ENCODE data around the gene PRAMEF17.
A peak's percentile ranks its signal among the peaks of the same experiment; 100 is the strongest.
"Not testable (repeated sequence)": the region's sequence is repeated elsewhere in the genome, so short reads cannot be mapped to it uniquely, and the experiment has no call there.

Gene PRAMEF17, protein sequence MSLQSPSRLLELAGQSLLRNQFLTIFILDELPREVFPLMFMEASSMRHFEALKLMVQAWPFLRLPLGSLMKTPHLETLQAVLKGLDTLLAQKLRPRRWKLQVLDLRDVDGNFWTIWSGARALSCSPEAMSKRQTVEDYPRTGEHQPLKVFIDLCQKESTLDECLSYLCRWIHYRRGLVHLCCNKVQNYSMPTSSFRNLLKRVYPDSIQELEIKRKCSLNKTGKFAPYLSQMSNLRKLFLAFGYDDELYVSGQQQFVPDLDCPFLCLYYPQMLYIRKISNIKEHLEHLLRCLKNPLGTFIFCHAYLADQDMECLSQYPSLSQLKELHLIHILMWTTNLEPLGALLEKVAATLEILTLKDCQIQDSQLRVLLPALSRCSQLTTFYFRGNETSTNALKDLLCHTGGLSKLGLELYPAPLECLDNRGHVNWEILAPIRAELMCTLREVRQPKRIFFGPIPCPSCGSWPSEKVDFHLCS

DNA sequence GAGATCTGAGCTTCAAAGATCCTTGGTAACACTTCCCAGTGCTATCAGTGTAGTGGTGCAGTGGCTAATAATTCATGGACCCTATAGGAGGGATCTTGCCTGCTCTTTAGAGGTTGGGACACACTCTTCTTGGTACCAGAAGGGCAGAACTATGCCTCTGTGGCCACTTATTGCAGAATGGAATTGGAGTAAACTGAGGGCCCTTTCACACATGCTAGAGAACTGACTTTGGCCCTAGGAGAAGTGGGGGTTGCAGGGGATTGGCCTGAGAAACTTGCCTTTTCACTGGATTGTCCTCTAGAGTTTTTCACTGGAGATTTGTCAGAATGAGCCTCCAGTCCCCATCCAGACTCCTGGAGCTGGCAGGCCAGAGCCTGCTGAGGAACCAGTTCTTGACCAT is at the start of gene PRAMEF17:
PRAMEF17 (plus strand) TSS at position 301 of the 400 bp plus-strand sequence; CDS start at position 327, 26 bp downstream.
- not testable (repeated sequence) for DNase-seq (ENCODE audit: low spot score in 2 of 2); ATAC-seq; H3K36me3 Mint-ChIP-seq; H3K27ac Mint-ChIP-seq; H3K4me3 Mint-ChIP-seq; H3K4me1 Mint-ChIP-seq; H3K9me3 Mint-ChIP-seq

GRCh38 chr1:13342496-13342895 is 46.9 kb upstream of the PRAMEF17 start:
- H3K9me3 Mint-ChIP-seq; DNase-seq (ENCODE audit: low spot score in 2 of 2); H3K4me1 Mint-ChIP-seq; H3K36me3 Mint-ChIP-seq; H3K4me3 Mint-ChIP-seq; H3K27ac Mint-ChIP-seq; ATAC-seq: not testable (repeated sequence)

DNA sequence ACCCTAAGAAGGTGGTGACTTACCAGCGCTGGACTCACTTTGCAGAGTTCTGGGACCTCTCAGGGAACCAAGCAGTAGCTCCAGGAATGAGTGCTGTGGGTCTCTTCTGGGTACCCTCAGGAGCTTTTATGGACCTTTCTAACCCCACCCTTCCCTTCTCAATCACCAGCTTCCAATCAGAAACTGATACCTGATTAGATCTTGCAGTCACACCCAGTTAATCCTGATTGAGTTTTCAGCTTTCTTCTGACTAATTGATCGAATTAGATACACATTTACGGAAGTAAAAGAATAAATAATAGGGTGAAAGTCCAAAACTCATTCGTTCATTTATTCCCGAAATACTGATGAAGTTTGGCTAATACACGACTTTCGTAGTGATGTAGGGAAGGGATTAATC is 42.4 kb upstream of the PRAMEF17 start, which contains the start of gene PRAMEF14:
PRAMEF14 (minus strand) TSS at position 101 of the 400 bp plus-strand sequence. CDS start 1,820 bp downstream, outside the sequence.
- not testable (repeated sequence) for H3K9me3 Mint-ChIP-seq; H3K4me3 Mint-ChIP-seq; DNase-seq (ENCODE audit: low spot score in 2 of 2); H3K4me1 Mint-ChIP-seq; H3K27ac Mint-ChIP-seq; H3K36me3 Mint-ChIP-seq; ATAC-seq

GRCh38 chr1:13353476-13353875 is 36.0 kb upstream of the PRAMEF17 start:
- DNase-seq (ENCODE audit: low spot score in 2 of 2); H3K27ac Mint-ChIP-seq; H3K4me1 Mint-ChIP-seq; H3K36me3 Mint-ChIP-seq; H3K9me3 Mint-ChIP-seq; ATAC-seq; H3K4me3 Mint-ChIP-seq: not testable (repeated sequence)

DNA sequence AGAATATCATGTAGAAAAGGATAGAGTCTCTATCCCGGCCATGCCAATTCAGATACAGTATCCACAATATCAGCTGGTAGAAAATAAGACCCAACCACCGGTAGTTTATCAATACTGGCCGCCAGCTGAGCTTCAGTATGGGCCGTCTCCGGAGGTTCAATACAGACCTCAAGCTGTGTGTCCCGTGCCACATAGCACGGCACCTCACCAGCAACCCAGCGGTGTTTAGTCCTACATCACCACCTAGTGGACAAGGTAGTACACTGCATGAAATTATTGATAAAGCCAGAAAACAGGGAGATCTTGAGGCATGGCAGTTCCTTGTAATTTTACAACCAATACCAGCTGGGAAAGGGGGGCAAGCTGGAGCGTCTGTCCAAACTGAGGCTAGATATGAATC is 35.0 kb upstream of the PRAMEF17 start:
- not testable (repeated sequence) for H3K27ac Mint-ChIP-seq; DNase-seq (ENCODE audit: low spot score in 2 of 2); H3K4me1 Mint-ChIP-seq; H3K36me3 Mint-ChIP-seq; ATAC-seq; H3K4me3 Mint-ChIP-seq; H3K9me3 Mint-ChIP-seq

DNA sequence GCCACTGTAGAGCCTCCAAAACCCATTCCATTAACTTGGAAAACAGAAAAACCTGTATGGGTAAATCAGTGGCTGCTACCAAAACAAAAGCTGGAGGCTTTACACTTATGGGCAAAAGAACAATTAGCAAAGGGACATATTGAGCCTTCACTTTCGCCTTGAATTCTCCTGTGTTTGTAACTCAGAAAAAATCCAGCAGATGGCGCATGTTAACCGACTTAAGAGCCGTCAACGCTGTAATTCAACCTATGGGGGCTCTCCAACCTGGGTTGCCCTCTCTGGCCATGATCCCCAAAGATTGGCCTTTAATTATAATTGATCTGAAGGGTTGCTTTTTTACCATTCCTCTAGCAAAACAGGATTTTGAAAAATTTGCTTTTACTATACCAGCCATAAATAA is 32.7 kb upstream of the PRAMEF17 start:
- not testable (repeated sequence) for H3K4me1 Mint-ChIP-seq, H3K4me3 Mint-ChIP-seq, ATAC-seq

GRCh38 chr1:13362364-13362763 is 27.1 kb upstream of the PRAMEF17 start:
- H3K27ac Mint-ChIP-seq; H3K9me3 Mint-ChIP-seq; H3K4me3 Mint-ChIP-seq; DNase-seq (ENCODE audit: low spot score in 2 of 2); H3K36me3 Mint-ChIP-seq; H3K4me1 Mint-ChIP-seq; ATAC-seq: not testable (repeated sequence)

More for the DNA sequence above, 32.7 kb upstream of the PRAMEF17 start:
- H3K27ac Mint-ChIP-seq, H3K9me3 Mint-ChIP-seq, H3K36me3 Mint-ChIP-seq: not testable (repeated sequence)
- peak; percentile 5 to 55 for DNase-seq (ENCODE audit: low spot score in 2 of 2)

- ATAC-seq, H3K9me3 Mint-ChIP-seq: not testable (repeated sequence)
Measured at GRCh38 chr1:13364928-13365327, 24.5 kb upstream of the PRAMEF17 start.

DNA sequence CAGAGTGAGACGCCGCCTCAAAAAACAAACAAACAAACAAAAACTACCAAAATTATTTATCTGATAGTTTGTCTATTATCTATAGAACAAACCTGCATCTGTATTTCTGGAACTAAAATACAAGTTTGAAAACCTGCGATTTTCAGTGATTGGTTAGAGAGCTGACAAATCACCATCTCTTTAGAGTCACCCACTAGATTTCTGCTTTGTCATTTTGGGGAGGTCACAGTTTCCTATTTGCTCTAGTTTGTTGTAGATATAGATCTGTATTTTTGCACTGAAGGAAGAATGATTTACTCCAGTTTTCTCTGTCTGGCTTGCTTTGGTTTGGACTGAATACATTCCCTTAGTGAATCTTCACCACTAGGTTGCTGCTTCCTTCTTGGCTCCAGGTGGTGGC is 22.9 kb upstream of the PRAMEF17 start:
- not testable (repeated sequence) for ATAC-seq; H3K27ac Mint-ChIP-seq; H3K36me3 Mint-ChIP-seq; H3K4me1 Mint-ChIP-seq; H3K4me3 Mint-ChIP-seq; DNase-seq (ENCODE audit: low spot score in 2 of 2); H3K9me3 Mint-ChIP-seq

More at GRCh38 chr1:13364928-13365327, 24.5 kb upstream of the PRAMEF17 start:
- H3K27ac Mint-ChIP-seq; H3K36me3 Mint-ChIP-seq; H3K4me1 Mint-ChIP-seq; DNase-seq (ENCODE audit: low spot score in 2 of 2); H3K4me3 Mint-ChIP-seq: not testable (repeated sequence)

DNA sequence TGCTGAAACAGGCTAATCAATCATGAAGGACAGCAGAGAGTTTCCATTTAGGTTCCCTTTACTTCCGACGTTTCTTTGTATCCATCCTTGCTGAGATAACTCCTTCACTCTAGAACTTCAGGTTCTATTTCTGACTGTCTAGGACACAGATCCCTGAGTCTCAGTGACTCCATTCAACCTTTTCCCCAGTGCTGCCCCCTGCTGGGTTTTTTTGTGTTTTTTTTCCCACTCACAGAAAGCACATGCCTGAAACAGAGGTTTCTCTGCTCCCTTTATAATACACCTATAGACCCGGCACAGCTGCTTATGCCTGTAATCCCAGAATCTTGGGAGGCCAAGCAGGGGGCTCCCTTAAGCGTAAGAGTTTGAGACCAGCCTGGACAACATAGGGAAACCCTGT is 20.9 kb upstream of the PRAMEF17 start:
- not testable (repeated sequence) for H3K4me1 Mint-ChIP-seq, ATAC-seq, H3K36me3 Mint-ChIP-seq, H3K4me3 Mint-ChIP-seq, H3K9me3 Mint-ChIP-seq, H3K27ac Mint-ChIP-seq
- DNase-seq (ENCODE audit: low spot score in 2 of 2) = peak in 1 of 2 donors; percentile 58

DNA sequence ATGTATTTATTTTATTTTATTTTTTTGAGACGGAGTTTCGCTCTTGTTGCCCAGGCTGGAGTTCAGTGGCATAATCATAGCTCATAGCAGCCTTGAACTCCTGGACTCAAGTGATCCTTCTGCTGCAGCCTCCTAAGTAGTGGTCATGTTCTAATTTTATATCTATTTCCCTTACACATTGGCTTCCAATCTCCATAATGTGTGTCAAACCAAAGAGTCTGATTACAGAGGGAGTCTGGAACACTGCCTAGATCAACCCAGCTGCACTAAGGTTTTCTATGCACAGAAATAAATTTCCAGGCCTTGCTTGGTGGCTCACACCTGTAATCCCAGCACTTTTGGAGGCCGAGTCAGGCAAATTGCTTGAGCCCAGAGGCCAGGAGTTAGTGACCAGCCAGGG is 10.4 kb upstream of the PRAMEF17 start:
- not testable (repeated sequence) for H3K9me3 Mint-ChIP-seq; H3K27ac Mint-ChIP-seq; ATAC-seq; DNase-seq (ENCODE audit: low spot score in 2 of 2); H3K36me3 Mint-ChIP-seq; H3K4me3 Mint-ChIP-seq; H3K4me1 Mint-ChIP-seq

DNA sequence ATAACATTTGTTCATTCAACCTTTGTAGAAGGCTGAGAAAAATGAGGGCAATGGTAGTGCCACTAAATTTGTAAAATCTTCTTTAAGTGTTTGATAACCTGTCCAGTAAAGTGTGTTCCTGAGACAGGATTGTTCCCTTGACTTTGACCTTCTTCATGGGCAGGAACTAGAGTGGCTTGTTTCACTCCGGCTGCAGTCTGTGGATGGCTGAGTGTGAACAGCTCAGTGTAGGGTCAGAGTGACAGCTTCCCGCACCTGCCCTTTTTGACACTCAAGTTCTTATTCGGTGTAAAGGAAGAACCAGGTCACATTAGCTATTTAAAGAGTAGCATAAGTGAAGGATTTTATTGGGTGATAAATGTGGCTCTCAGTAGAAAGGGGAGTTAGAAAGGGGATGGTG is 9.1 kb upstream of the PRAMEF17 start:
- not testable (repeated sequence) for H3K9me3 Mint-ChIP-seq, H3K4me3 Mint-ChIP-seq, H3K27ac Mint-ChIP-seq

GRCh38 chr1:13393004-13393403 is 3.6 kb downstream of the PRAMEF17 start:
- not testable (repeated sequence) for H3K27ac Mint-ChIP-seq, H3K4me3 Mint-ChIP-seq, H3K4me1 Mint-ChIP-seq

More for the DNA sequence above, 9.1 kb upstream of the PRAMEF17 start:
- not testable (repeated sequence) for H3K36me3 Mint-ChIP-seq; ATAC-seq; DNase-seq (ENCODE audit: low spot score in 2 of 2); H3K4me1 Mint-ChIP-seq

DNA sequence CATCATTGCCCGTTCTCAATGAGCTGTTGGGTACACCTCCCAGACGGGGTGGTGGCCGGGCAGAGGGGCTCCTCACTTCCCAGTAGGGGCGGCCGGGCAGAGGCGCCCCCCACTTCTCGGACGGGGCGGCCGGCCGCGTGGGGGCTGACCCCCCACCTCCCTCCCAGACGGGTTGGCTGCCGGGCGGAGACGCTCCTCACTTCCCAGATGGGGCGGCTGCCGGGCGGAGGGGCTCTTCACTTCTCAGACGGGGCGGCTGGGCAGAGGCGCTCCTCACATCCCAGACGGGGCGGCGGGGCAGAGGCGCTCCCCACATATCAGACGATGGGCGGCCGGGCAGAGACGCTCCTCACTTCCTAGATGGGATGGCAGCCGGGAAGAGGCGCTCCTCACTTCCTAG is 5.3 kb downstream of the PRAMEF17 start:
- not testable (repeated sequence) for DNase-seq (ENCODE audit: low spot score in 2 of 2); ATAC-seq; H3K27ac Mint-ChIP-seq; H3K36me3 Mint-ChIP-seq; H3K4me3 Mint-ChIP-seq; H3K9me3 Mint-ChIP-seq; H3K4me1 Mint-ChIP-seq

More at GRCh38 chr1:13393004-13393403, 3.6 kb downstream of the PRAMEF17 start:
- not testable (repeated sequence) for DNase-seq (ENCODE audit: low spot score in 2 of 2); H3K9me3 Mint-ChIP-seq; ATAC-seq; H3K36me3 Mint-ChIP-seq

DNA sequence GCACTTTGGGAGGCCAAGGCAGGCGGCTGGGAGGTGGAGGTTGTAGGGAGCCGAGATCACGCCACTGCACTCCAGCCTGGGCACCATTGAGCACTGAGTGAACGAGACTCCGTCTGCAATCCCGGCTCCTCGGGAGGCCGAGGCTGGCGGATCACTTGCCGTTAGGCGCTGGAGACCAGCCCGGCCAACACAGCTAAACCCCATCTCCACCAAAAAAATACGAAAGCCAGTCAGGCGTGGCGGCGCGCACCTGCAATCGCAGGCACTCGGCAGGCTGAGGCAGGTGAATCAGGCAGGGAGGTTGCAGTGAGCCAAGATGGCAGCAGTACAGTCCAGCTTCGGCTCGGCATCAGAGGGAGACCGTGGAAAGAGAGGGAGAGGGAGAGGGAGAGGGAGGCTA is 5.9 kb downstream of the PRAMEF17 start:
- not testable (repeated sequence) for H3K36me3 Mint-ChIP-seq, H3K27ac Mint-ChIP-seq

GRCh38 chr1:13407811-13408210 is 18.4 kb downstream of the PRAMEF17 start:
- Mint-ChIP-seq H3K4me1 (no peaks in the 10 kb centered on the region), H3K9me3 (no peaks in the 10 kb centered on the region), H3K4me3 (no peak overlapping the region), H3K36me3 (no peaks in the 10 kb centered on the region), H3K27ac (no peak overlapping the region)
- DNase-seq (ENCODE audit: low spot score in 2 of 2) (no peak), ATAC-seq (no peak)

More for the DNA sequence above, 5.9 kb downstream of the PRAMEF17 start:
- not testable (repeated sequence) for DNase-seq (ENCODE audit: low spot score in 2 of 2); H3K4me1 Mint-ChIP-seq; H3K4me3 Mint-ChIP-seq; ATAC-seq; H3K9me3 Mint-ChIP-seq
